Activated CD8-positive, alpha-beta memory T cell treated with anti-CD3 and anti-CD28 coated beads, Interleukin-2, amount 50 U/mL, for 24 hours (primary cell): ENCODE results near the gene WDR90.

ENCODE experiments used
- DNase-seq: peaks from one replicate; pipeline ENCODE4 v3.0.0-alpha.2; 2020; ENCODE audit errors: extremely low read depth

Gene WDR90

DNA sequence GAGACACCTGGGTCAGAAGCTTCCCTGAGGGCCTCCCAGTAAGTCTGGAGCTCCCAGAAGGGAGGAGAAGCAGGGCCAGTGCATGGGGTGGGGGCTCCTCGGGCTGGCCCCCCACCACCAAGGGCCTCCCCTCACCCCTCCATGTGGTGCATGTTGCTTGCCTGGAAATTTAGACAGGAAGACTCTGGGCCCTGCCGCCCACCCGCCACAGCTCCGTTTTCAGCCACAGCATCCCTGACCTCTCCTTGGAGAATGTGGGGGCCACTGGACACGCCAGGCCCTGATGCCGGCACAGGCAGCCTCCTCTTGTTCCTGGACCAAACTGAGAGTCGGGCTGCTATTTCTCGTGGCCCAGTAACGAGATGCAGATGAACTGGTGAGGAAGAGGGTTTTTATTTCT lies 10.3 kb upstream of the WDR90 start:
- no peak for DNase-seq

DNA sequence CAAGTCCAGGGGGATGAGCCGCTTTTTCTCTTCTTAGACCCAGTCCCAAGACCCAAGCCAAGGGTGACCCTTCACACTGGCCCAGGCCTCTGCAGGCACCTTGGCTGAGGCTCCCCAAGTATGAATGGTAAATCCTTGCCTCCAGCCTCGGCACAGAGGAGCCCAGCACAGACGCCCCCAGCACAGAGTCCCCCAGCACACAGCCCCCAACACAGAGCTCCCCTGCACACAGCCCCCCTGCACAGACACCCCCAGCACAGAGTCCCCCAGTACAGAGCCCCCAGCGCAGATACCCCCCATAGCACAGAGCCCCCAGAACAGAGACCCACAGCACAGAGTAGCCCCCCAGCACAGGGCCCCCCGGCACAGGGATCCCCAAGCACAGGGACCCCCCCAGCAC lies 8.6 kb upstream of the WDR90 start:
- DNase-seq = no peak

DNA sequence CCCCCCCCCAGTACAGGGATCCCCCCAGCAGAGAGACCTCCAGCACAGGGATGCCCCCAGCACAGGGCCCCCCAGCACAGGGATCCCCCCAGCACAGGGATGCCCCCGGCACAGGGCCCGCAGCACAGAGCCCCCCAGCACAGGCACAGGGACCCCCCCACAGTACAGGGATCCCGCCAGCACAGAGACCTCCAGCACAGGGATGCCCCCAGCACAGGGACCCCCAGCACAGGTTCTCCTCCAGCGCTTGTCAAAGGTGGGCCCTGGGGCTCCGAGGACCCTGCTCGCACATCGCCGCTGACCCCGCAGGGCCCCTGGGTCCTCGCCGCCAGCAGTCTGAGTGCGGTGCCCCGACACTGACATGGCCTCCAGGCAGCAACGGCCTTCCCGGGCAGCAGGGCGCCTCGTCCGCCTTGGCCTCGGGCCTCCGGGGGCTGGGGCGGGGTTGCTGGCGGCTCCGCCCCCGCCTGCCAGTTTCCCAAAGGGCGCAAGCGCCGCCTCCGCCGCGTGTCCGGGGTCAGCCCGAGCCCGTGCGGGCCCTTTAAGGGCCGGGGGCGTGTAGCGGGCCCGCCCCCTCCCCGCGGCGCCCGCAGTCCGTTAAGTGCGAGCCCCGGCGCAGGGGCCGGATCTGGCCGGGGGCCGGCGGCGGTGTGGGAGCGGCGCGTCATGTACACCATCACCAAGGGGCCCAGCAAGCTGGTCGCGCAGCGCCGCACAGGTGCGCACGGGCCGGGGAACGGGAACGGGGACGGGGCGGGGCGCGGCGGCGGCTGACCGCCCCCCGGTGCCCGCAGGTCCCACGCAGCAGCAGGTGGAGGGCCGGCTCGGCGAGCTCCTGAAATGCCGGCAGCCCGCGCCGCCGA lies 7.6 kb upstream of the WDR90 start, which contains the start of gene MCRIP2:
MCRIP2 (plus strand) TSS at position 503 of the 863 bp plus-strand sequence; CDS start at position 667, 164 bp downstream.
- DNase-seq = no peak

DNA sequence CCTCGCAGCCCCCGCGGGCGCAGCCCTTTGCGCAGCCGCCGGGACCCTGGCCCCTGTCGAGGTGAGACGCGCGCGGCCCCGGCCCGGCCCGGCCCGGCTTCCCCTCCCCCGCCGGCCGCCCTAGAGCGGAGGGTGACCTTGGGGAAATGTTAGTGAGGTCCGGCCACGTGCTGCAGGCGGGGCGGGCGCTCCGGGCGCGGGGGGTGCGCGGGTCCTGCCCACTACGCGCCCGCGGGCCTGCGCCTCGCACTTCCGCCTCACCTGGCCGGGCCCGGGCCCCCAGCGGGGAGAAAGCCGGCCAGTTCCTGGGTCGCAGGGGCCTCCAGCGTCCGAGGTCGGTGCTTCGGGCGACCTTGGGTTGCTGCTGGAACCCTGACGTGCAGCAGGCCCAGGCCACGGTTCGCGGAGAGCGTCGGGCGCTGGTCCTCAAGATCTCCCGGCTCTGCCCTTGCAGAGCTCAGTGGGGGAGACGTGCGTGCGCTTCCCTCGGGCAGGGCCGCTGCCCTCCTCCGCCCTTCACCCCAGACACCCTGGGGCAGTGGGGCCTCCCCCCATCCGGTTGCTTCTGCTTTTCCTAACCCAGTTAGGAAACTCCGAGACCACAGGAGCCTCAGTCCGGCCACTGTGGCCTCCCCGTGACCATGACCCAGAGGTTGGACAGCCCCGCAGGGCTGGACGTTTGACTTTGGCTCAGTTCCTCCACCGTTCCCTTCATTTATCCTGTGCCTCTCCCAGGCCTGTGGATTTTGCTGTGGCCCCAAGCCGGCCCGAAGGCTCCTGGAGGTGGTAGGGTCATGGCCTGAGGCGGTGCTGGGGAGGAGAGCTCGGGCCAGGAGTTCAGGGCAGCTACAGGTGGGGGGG lies 6.7 kb upstream of the WDR90 start:
- DNase-seq = no peak

DNA sequence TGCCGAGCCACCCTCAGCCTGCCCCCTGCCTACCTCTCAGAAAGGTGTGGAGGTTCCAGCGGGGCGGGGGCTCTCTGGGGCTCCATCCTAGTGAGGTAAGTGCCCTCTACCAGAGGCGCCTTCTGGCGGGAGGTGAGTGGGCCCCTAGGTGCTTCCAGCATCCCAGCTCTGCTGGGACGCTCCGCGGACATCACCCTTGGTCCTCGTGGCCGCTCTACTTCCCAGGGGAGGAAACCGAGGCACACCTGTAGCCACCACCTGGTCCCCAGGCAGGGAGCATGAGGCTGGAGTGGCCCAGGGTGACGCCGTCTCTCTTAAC lies 6.2 kb upstream of the WDR90 start:
- DNase-seq = no peak

DNA sequence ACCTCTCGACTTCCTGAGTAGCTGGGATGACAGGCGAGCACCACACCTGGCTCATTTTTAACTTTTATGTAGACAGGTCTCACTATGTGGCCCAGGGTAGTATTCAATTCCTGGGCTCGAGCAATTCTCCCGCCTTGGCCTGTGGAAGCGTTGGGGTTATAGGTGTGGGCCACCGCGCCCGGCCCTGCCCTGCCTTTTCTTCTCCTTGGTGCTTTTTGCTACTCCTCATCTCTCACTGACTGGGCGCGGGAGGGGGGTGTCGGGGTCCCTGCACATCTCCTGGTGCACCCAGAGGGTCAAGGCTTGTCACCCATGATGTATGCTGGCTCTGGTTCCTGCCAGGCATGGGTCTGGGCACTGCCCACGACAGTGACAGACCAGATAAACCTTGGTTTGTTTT lies 4.6 kb upstream of the WDR90 start:
- no peak for DNase-seq

DNA sequence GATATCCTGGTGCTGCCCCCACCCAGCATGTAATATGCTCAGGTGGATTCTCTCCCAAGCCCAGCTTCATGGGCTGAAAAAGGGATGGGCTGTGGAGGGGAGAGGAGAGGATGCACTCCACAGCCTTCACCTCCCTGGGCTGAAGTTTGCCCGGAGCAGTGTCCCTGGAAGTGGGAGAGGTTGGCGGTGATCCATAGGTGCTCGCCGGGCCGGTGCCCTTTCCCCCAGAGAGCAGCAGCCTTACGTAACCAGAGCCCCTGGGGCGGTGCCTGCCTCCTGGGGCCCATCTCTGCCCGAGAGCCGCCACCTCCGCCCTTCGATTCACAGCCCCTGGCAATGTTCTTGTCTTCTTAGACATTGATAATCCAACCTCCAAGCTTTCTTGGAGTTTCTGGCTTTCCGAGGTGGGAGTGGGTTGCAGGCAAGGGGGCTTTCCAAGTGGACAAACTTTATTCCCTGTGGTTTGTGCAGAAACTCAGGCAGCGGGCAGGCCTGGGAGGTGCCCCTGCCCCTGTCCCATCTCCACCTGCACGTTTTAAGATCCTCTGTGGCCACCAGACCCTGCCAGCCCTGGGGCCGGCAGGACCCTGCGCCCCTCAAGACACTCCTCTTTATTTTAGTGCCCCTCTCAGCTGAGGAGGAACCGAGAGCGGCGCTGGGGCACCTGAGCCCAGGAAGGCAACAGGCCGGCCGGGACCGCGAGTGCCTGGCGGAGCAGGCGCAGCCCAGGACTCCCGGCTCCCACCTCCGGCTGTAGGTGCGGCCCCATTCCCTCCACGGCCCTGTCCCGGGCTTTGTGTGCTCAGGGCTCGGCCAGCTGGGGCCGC lies 3.1 kb upstream of the WDR90 start:
- DNase-seq = no peak

DNA sequence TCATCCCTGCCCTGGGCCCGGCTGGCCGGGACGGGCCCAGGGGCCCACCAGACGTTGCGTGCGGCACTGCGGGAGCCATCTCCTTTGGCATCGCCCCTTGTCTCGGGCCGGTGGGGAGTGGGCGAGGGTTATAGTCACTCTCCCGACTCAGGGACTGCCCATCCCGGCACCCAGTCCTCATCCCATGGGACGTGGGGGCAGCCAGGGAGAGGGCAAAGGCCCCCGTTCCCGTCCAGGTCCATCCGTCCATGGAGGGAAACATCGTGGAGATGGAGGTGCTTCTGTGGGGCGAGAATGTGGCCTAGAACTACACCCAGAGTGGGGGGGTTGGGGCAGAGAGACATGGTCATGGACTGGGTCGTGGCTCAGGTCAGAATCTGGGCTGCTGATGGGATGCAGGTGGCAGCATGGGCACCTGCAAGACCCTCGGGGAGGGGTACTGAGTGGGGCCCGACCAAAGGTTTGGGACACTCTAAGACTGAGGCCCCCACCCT lies 2.4 kb upstream of the WDR90 start:
- DNase-seq = no peak

DNA sequence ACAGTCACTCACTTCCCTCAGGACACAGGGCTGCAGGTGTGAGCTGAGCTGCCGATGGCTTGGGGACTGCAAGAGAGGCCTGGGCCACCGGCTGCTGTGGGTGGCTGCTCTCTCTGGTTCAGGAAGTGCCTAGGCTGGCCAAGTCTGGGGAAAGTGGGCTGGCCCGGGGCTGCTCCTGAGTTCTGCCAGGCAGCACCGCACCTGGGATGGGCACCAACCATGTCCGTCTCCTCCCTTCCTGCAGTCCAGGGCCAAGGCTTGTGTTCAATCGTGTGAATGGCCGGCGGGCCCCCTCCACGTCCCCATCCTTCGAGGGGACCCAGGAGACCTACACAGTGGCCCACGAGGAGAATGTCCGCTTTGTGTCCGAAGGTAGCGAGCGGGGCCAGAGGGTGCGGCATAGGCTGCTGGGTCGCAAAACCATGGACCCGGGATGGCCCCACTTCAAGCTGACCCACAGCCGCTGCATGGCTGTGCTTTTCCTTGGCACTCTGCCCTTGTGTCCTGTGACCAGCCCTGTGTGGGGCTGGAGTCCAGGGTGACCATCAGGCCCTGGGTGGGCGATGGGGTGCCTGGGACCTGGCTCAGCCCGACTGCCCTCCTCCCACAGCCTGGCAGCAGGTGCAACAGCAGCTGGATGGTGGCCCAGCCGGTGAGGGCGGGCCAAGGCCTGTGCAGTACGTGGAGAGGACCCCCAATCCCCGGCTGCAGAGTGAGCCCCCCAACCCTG lies 1.8 kb upstream of the WDR90 start:
- DNase-seq = no peak

DNA sequence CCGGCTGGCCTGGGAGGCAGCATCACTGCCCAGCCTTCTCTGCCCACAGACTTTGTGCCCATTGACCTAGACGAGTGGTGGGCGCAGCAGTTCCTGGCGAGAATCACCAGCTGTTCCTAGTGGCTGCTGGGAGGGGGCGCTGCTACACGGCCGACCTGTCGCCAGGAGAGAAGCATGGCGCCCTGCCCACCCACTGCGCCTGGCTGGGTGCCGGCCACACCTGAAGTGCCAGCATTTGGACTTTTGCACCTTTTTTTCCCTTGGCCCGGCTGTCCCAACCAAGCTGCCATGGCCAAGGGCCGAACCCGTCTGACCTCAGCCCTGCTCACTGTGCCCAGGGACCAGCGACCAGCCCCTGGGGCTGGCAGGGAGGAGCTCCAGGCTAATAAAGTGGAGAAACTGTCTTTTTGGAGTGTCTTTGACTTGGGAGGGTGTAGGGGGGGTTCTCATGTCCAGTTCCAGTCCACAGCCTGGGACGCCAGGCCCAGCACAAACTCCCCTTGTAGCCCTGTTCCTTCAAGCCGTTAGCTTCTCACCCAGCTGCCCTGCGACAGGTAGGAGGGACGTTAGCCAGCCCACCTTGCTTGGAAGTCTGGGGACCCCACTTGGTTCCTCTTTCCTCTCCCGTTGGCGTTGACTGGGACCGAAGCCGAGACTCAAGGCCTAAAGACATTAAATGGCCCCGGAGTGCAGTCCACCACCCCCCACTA lies 939 bp upstream of the WDR90 start:
- no peak for DNase-seq

DNA sequence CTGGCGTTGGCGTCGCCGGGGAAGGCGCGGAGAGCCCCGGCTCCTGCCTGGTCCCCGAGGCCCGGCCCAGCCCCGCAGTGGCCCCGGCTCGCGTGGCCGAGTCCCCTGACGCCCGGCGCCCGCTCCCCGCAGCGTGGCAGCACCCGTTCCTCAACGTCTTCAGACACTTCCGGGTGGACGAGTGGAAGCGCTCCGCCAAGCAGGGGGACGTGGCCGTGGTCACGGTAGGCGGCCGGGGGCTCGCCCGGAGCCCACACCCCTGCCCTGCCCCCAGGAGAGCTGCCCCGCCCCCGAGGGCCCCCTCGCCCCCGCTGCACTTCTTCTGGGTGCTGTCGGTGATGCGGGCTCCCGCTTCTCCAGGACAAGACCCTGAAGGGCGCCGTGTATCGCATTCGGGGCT lies 466 bp downstream of the WDR90 start:
- DNase-seq = no peak

DNA sequence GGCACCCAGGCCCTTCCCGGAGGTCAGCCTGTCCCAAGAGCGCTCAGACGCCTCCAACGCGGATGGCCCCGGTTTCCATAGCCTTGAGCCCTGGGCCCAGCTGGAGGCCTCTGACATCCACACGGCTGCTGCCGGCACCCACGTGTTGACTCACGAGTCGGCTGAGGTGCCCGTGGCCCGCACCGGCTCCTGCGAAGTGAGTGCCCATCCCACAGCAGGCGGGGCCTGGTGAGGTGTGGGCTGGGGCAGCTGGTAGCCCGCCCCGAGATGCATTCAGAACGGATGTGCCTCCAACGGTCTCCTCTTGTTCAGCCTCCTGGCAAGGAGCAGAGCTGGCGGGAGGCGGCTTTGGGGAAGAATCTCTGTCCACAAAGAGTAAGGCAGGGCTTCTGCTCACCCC lies 2.7 kb downstream of the WDR90 start:
- DNase-seq = no peak

DNA sequence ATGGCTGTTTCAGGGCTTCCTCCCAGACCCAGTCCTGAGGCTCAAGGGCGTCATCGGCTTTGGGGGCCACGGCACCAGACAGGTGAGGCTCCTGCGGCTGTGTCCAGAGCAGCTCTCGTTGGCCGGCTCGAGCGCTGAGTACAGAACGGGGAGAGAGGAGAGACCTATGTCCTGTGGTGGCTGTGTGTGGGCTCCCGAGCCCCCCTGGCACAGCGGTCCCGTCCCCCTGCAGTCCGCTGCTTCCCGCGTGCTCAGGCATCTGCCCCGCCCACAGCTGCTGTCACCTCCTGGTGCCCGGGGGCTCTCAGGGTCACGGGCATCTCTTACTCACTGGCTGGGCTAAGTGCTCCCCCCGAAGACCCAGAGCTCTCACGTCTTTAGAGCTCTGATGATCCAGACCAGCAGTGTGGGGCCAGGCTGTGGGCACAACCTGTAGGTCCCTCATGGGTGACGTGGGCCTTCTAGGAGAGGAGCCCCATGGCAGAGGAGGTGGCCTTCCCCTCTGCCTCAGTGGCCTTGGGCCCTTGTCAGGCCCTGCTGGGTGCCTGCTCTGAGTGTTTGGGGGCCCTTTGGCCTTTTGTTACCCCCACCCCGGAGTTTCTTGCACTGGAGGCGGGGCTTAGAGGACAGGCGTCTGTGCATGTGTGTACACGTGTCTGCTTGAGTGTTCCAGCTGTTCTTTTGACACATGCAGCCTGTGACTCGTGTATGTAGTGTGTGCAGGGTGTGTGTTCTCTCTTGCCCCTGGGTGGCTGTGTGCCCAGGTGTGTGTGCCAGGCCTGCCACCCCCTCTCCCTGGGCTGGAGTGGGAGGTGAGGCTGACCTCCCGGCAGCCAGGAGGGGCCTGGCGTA lies 3.5 kb downstream of the WDR90 start:
- DNase-seq = no peak

DNA sequence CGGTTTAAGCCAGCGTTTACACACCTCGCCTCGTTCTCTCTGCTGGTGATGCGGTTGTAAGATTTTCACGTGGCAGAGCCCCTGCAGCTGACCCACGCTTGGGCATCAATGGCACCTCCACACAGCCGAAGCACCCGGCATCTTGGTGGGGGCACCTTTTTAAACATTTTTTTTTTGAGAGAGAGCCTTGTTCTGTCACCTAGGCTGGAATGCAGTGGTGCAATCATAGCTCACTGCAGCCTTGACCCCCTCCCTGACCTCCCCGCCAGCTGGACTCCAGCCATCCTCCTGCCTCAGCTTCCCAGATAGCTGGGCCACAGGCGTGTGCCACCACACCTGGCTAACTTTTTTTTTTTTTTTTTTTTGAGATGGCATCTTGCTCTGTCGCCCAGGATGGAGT lies 4.9 kb downstream of the WDR90 start:
- no peak for DNase-seq

DNA sequence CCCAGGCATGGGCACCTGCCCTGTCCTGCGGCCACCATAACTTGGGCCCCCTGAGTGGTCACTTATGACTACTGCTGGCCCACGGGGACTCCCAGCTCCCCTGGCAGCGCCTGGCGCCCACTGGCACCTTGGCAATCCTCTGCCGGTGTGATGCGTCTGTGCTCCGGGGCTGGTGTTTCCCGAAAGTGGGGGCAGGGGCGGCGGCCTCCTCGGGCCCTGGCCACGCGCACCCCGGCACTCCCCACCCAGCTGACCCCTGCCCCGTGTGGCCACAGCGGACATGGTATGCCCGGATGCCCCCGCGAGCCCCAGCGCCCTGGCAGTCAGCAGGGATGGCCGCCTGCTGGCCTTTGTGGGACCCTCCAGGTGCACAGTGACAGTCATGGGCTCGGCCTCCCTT lies 8.3 kb downstream of the WDR90 start:
- DNase-seq = no peak

DNA sequence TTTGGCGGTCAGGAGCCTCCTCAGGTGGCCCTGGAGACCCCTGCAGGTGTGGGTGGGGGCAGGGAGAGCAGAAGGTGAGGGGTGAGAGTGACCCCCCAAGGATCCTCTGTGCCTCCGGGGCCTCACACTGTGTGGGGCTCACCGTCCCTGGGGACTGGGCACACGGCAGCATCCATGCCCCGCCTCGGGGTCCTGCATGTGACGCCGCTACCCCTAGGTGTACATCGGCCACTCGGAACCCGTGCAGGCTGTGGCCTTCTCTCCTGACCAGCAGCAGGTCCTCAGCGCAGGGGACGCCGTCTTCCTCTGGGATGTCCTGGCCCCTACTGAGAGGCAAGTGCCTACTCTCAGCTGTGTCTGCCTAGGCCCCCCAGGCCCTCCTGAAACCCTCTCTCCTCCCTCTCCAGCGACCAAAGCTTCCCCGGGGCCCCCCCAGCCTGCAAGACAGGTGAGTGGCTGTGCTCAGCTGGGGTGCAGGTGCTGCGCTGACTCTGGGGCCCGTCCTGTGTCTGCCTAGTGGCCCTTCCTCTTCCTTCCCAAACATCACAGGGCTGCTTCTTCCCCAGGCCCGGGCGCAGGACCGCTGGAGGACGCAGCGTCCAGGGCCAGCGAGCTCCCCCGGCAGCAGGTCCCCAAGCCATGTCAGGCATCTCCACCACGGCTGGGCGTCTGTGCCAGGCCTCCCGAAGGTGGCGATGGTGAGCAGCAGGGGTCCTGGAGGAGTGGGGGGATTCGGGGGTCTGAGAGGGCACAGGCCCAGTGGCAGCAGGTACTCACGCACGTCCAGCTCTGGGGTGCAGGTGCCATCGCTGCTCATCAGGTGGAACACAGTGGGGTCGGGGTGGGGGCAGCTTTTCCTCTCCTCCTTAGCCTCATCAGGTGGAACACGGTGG lies 9.8 kb downstream of the WDR90 start:
- DNase-seq = no peak

DNA sequence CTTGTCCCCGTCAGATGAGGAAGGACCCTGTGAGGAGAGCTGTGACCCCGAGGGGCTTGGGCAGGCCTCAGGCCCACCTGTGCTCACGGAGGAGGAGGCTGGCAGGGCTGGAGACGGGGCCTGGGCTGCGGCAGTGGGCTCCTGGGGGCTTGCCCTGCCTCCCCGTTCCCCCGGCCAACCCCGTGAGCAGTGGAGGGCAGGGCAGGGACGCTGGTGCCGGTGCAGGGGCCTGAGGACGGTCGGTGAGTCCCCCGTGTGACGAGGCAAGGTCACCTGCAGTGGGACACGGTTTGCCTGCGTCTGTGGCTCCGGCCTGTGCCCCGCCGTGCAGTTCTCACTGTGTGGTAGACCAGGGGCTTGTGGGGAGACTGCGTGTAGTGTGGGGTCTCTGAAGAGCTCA lies 10.5 kb downstream of the WDR90 start:
- no peak for DNase-seq

DNA sequence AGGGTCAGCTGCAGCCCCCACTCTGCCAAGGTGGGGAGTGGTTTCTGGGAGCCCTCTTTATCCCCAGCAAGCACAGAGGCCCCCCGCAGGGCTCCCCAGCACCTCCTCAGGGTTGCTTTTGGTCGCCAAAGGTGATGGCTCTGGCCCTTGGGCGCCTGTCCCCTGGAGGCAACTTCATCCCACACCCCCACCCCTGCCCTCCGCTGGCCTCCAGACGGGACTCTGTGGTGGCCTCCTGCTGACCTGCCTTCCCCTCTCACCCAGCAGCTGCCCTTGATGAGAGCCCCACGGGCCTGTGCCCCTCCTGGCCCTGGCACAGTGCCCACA lies 10.9 kb downstream of the WDR90 start:
- DNase-seq = no peak
